ENCODE results near the gene PKP2.

DNA sequence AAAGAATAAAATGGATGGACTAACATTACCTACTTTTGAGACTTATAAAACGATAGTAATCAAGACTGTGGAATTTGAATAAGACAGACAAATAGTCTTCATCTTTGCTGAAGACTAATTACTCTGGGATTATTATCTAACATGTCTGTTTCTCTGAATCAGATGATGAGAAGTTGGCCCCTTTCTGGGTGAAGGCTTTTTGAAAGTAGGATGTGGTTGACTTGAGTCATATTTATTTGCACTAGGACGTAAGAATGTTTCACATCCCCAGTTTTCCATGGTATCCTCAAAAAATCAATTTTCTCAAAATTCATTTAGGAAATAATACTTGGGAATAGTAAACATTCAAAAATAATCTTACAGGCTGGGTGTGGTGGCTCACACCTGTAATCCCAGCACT is 31.8 kb downstream of the PKP2 start:
- TF ChIP-seq, protein P1, sequence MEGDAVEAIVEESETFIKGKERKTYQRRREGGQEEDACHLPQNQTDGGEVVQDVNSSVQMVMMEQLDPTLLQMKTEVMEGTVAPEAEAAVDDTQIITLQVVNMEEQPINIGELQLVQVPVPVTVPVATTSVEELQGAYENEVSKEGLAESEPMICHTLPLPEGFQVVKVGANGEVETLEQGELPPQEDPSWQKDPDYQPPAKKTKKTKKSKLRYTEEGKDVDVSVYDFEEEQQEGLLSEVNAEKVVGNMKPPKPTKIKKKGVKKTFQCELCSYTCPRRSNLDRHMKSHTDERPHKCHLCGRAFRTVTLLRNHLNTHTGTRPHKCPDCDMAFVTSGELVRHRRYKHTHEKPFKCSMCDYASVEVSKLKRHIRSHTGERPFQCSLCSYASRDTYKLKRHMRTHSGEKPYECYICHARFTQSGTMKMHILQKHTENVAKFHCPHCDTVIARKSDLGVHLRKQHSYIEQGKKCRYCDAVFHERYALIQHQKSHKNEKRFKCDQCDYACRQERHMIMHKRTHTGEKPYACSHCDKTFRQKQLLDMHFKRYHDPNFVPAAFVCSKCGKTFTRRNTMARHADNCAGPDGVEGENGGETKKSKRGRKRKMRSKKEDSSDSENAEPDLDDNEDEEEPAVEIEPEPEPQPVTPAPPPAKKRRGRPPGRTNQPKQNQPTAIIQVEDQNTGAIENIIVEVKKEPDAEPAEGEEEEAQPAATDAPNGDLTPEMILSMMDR (IDR thresholded peaks at IDR 0.05) = no peak
- TF ChIP-seq EP300 (IDR thresholded peaks at IDR 0.05) (no peak), POLR2A (IDR thresholded peaks at IDR 0.05) (no peak)
